ENCODE results near the gene BANP. TPM values are rescaled to one million over a fixed set of nuclear protein-coding genes. Genes with fewer than 3 reads are reported as not detected.
"Not testable (repeated sequence)": the region's sequence is repeated elsewhere in the genome, so short reads cannot be mapped to it uniquely, and the experiment has no call there.

Gene BANP
- total RNA-seq, 1 donor from 2014 or later, result 17.6 TPM

- H3K4me3 ChIP-seq (ENCODE audit: low read depth, low read length), result no peak overlapping the region
- TF ChIP-seq CTCF (conservative IDR thresholded peaks at IDR 0.05; ENCODE audit: low read depth, low read length), result no peak
- DNase-seq (ENCODE audit: low read depth), result no peak
Measured at GRCh38 chr16:88103581-88104188, 152.5 kb downstream of the BANP start.

GRCh38 chr16:88104363-88104762 lies 153.1 kb downstream of the BANP start:
- not testable (repeated sequence) for DNase-seq (ENCODE audit: low read depth); H3K4me3 ChIP-seq (ENCODE audit: low read depth, low read length)

- not testable (repeated sequence) for H3K4me3 ChIP-seq (ENCODE audit: low read depth, low read length); DNase-seq (ENCODE audit: low read depth)
Measured at GRCh38 chr16:88105574-88106140, 154.4 kb downstream of the BANP start.

GRCh38 chr16:88106566-88106965 lies 155.3 kb downstream of the BANP start:
- not testable (repeated sequence) for H3K4me3 ChIP-seq (ENCODE audit: low read depth, low read length); DNase-seq (ENCODE audit: low read depth)

- no peak overlapping the region for H3K4me3 ChIP-seq (ENCODE audit: low read depth, low read length)
- DNase-seq (ENCODE audit: low read depth), result no peak
- TF ChIP-seq CTCF (conservative IDR thresholded peaks at IDR 0.05; ENCODE audit: low read depth, low read length), result no peak
Measured at GRCh38 chr16:88108762-88109161, 157.5 kb downstream of the BANP start.

- not testable (repeated sequence) for DNase-seq (ENCODE audit: low read depth)
Measured at GRCh38 chr16:88109726-88110621, 158.7 kb downstream of the BANP start.

GRCh38 chr16:88110875-88111494 lies 159.8 kb downstream of the BANP start:
- not testable (repeated sequence) for H3K4me3 ChIP-seq (ENCODE audit: low read depth, low read length); DNase-seq (ENCODE audit: low read depth)

More at GRCh38 chr16:88109726-88110621, 158.7 kb downstream of the BANP start:
- H3K4me3 ChIP-seq (ENCODE audit: low read depth, low read length), result not testable (repeated sequence)

- DNase-seq (ENCODE audit: low read depth); H3K4me3 ChIP-seq (ENCODE audit: low read depth, low read length): not testable (repeated sequence)
Measured at GRCh38 chr16:88111976-88112375, 160.7 kb downstream of the BANP start.

GRCh38 chr16:88113545-88114045 lies 162.4 kb downstream of the BANP start:
- TF ChIP-seq CTCF (conservative IDR thresholded peaks at IDR 0.05; ENCODE audit: low read depth, low read length), result no peak
- DNase-seq (ENCODE audit: low read depth), result no peak
- H3K4me3 ChIP-seq (ENCODE audit: low read depth, low read length), result no peak overlapping the region

- not testable (repeated sequence) for H3K4me3 ChIP-seq (ENCODE audit: low read depth, low read length); DNase-seq (ENCODE audit: low read depth)
Measured at GRCh38 chr16:88114541-88115228, 163.5 kb downstream of the BANP start.

All from epithelial cell of proximal tubule (primary cell).